Esophagus muscularis mucosa (tissue), 3 donors: ENCODE results near the gene NUDT16L1.

ENCODE experiments used
- POLR2A ChIP-seq: fragments of 450-650 bp; IDR thresholded peaks from one replicate; pipeline ENCODE4 v1.6.1; 2017; ENCODE audit warnings: antibody characterized with exemption, moderate library complexity, mild to moderate bottlenecking, low read depth
- POLR2AphosphoS5 ChIP-seq, 2 donors: sonication (generic); formaldehyde crosslinking; IDR thresholded peaks; one replicate each; pipeline ENCODE4 v1.6.1; 2017; ENCODE audit warnings: antibody characterized with exemption in 2 of 2
- TF ChIP-seq, protein P1 (sequence below), 3 experiments: fragments of 200-600 bp in 2 of 3; fragments of 450-650 bp in 1 of 3; sonication (generic) in 2 of 3; IDR thresholded peaks; one replicate each; pipeline ENCODE4 v1.5.1; 2017 to 2019; ENCODE audit warnings: antibody characterized with exemption in 3 of 3, mild to moderate bottlenecking in 2 of 3, moderate library complexity in 1 of 3

DNA sequence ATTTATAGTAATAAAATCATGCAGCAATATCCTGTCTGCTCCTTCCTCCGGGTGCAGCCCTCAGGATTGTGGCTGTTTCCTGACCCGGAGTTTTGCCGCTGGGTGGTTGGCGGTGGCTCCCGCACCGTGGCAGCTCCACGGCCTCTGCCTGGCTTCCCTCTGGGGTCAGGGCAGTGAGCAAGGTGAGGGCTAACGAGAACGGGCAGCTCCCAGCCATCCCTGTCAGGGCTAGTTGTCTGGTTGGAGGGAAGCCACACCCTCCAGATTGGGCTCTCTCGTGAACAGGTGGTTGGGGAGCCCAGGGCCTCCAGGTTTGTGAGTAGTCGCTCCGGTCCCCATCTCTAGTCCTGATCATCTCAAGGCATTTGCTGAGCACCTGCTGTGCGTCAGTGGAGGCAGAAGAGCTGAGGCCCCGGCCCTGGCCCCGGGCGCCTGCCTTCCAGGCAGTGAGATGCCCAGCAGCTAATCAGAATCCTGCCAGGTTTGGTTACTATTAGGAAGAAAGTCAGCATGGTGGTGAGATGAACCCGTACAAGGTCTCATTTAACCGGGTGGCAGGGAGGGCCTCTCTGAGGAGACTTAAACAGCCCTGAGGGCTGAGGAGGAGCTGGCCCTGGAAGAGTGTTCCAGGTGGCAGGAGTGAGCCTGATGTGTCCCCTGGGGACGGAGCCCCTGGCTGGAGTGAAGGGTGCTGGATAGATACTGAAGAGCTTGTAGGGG, 2.3 kb upstream of the NUDT16L1 start:
- TF ChIP-seq, protein P1, sequence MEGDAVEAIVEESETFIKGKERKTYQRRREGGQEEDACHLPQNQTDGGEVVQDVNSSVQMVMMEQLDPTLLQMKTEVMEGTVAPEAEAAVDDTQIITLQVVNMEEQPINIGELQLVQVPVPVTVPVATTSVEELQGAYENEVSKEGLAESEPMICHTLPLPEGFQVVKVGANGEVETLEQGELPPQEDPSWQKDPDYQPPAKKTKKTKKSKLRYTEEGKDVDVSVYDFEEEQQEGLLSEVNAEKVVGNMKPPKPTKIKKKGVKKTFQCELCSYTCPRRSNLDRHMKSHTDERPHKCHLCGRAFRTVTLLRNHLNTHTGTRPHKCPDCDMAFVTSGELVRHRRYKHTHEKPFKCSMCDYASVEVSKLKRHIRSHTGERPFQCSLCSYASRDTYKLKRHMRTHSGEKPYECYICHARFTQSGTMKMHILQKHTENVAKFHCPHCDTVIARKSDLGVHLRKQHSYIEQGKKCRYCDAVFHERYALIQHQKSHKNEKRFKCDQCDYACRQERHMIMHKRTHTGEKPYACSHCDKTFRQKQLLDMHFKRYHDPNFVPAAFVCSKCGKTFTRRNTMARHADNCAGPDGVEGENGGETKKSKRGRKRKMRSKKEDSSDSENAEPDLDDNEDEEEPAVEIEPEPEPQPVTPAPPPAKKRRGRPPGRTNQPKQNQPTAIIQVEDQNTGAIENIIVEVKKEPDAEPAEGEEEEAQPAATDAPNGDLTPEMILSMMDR (IDR thresholded peaks at IDR 0.05) = no peak
- TF ChIP-seq POLR2A (no peak), POLR2AphosphoS5 (IDR thresholded peaks at IDR 0.05) (no peak)
